A673 (cell line): Measurements from ENCODE around the gene MOCOS. TPM values are rescaled to one million over a fixed set of nuclear protein-coding genes. Genes with fewer than 3 reads are reported as not detected.

Experiments used
- BruUV-seq: library from RNA; stranded (reverse); fragments of 400-500 nt; replicated peaks from 2 replicates; lab custom pipeline; 2021; lab: Mats Ljungman, UMichigan
- CTCF ChIA-PET: fragments of 300-600 bp; sonication (Branson Sonifier 250); formaldehyde crosslinking; loops from one replicate; lab custom pipeline; 2022; ENCODE audit warnings: antibody characterized with exemption; lab: Charles Lee
- POLR2A ChIA-PET: fragments of 300-600 bp; sonication (Branson Sonifier 250); formaldehyde crosslinking; loops from one replicate; lab custom pipeline; 2022; ENCODE audit warnings: antibody characterized with exemption; ENCODE audit not compliant: low non-redundant PET; lab: Charles Lee
- DNase-seq: peaks from one replicate; pipeline ENCODE4 v3.0.0-alpha.2; 2015; ENCODE audit warnings: low spot score
- H3K27ac ChIP-seq: fragments of 200-600 bp; sonication (generic); 2 replicates; pipeline ENCODE4 v1.5.1; 2016; ENCODE audit warnings: mixed run types, low read depth, mild to moderate bottlenecking, mixed read lengths, antibody characterized with exemption, low read length; ENCODE audit not compliant: poor library complexity, severe bottlenecking
- H3K27me3 ChIP-seq: fragments of 200-600 bp; sonication (generic); replicated peaks from 2 replicates; pipeline ENCODE4 v1.6.1; 2017; ENCODE audit warnings: mixed run types, low read depth, mild to moderate bottlenecking, mixed read lengths, antibody characterized with exemption, low read length; ENCODE audit not compliant: insufficient read depth, poor library complexity
- H3K36me3 ChIP-seq: fragments of 200-600 bp; sonication (generic); 2 replicates; pipeline ENCODE4 v1.6.1; 2016; ENCODE audit warnings: mixed run types, mild to moderate bottlenecking, mixed read lengths, antibody characterized with exemption, low read length; ENCODE audit not compliant: insufficient read depth, poor library complexity, severe bottlenecking
- H3K4me1 ChIP-seq: fragments of 200-600 bp; sonication (generic); 2 replicates; pipeline ENCODE4 v1.6.1; 2017; ENCODE audit warnings: mixed run types, mild to moderate bottlenecking, mixed read lengths, antibody characterized with exemption, low read length; ENCODE audit not compliant: insufficient read depth, poor library complexity, severe bottlenecking
- H3K4me3 ChIP-seq: fragments of 200-600 bp; sonication (generic); 2 replicates; pipeline ENCODE4 v1.5.1; 2016; ENCODE audit warnings: low read depth, mixed run types, mild to moderate bottlenecking, mixed read lengths, low read length; ENCODE audit not compliant: poor library complexity, severe bottlenecking
- H3K9me3 ChIP-seq: fragments of 200-600 bp; sonication (generic); 2 replicates; pipeline ENCODE4 v1.6.1; 2016; ENCODE audit warnings: mixed run types, low read depth, mild to moderate bottlenecking, mixed read lengths, antibody characterized with exemption, low read length; ENCODE audit not compliant: poor library complexity, severe bottlenecking
- CTCF ChIP-seq: fragments of 300-800, 200-600 bp; sonication (generic); conservative IDR thresholded peaks from 2 replicates; pipeline ENCODE4 v1.5.1; 2017; ENCODE audit warnings: low read depth, mild to moderate bottlenecking, antibody characterized with exemption, low read length, moderate library complexity, mixed read lengths
- EZH2 ChIP-seq: fragments of 200-600 bp; sonication (generic); IDR thresholded peaks from 2 replicates; pipeline ENCODE4 v1.6.1; 2017; ENCODE audit warnings: borderline replicate concordance, low read depth, mild to moderate bottlenecking, mixed read lengths, antibody characterized with exemption, low read length; ENCODE audit not compliant: poor library complexity, severe bottlenecking
- intact Hi-C: fragments of 100-400 bp; cut with micrococcal nuclease; formaldehyde crosslinking; loops from one replicate; pipeline ENCODE4 v1.10.0; 2022; ENCODE audit not compliant: unreplicated experiment
- total RNA-seq: library from RNA; stranded (reverse); gene quantifications from 2 replicates; pipeline ENCODE4 v1.2.3, GENCODE V29; 2021

The MOCOS gene
- total RNA-seq, 1 experiment from 2014 or later: not detected

- ChIA-PET POLR2A (no interaction called here), CTCF (no interaction called here)
- no peaks in the 10 kb centered on the region for H3K9me3 ChIP-seq
- no peak overlapping the region for H3K27ac ChIP-seq
- TF ChIP-seq CTCF (no peak), EZH2 (no peak)
- no peaks in the 10 kb centered on the region for H3K27me3 ChIP-seq
- H3K36me3 ChIP-seq: peaks cover 65% of the 10 kb centered on the region
- intact Hi-C loops: no loop called here
- H3K4me1 ChIP-seq: no peaks in the 10 kb centered on the region
- no peak for DNase-seq
- no peak overlapping the region for H3K4me3 ChIP-seq
- no TSS peak for BruUV-seq
Observed at GRCh38 chr18:36155851-36156757, 31.2 kb upstream of the MOCOS start.

- no peak for DNase-seq
- Histone ChIP-seq H3K9me3 (no peaks in the 10 kb centered on the region), H3K27ac (no peak overlapping the region), H3K4me3 (no peak overlapping the region), H3K4me1 (no peaks in the 10 kb centered on the region), H3K36me3 (peaks cover 73% of the 10 kb centered on the region), H3K27me3 (no peaks in the 10 kb centered on the region)
- intact Hi-C loops: no loop called here
- POLR2A ChIA-PET: no interaction called here
- CTCF ChIA-PET: no interaction called here
- no peak for TF ChIP-seq EZH2
- BruUV-seq: no TSS peak
Observed at GRCh38 chr18:36157441-36157840, 29.9 kb upstream of the MOCOS start.

GRCh38 chr18:36158266-36158867 lies 28.9 kb upstream of the MOCOS start:
- Histone ChIP-seq H3K36me3 (peaks cover 76% of the 10 kb centered on the region), H3K4me3 (no peak overlapping the region), H3K9me3 (no peaks in the 10 kb centered on the region), H3K27me3 (no peaks in the 10 kb centered on the region), H3K27ac (no peak overlapping the region), H3K4me1 (no peaks in the 10 kb centered on the region)
- intact Hi-C loops: no loop called here
- BruUV-seq: no TSS peak
- ChIA-PET CTCF (no interaction called here), POLR2A (no interaction called here)
- TF ChIP-seq CTCF: no peak
- TF ChIP-seq EZH2: no peak
- DNase-seq: no peak
